HepG2 (cell line): ENCODE measurements around the gene ZC3H4. TPM values are rescaled to one million over a fixed set of nuclear protein-coding genes. Genes with fewer than 3 reads are reported as not detected.

ENCODE experiments used
- AGO2 ChIP-seq: fragments of 200-400 bp; formaldehyde crosslinking; optimal IDR thresholded peaks from 2 replicates; pipeline ENCODE3; 2017; ENCODE audit warnings: mild to moderate bottlenecking, low read depth, low read length, moderate library complexity
- ARID3A ChIP-seq: IDR thresholded peaks from 2 replicates; pipeline ENCODE4 v1.6.1; 2012; ENCODE audit warnings: low read depth, low read length, improper control_type of control experiment
- ATAD3A ChIP-seq: sonication (generic); formaldehyde crosslinking; IDR thresholded peaks from 2 replicates; pipeline ENCODE4 v1.4.0; 2020; ENCODE audit warnings: missing genetic modification reagents
- CBX5 ChIP-seq: sonication (generic); formaldehyde crosslinking; IDR thresholded peaks from 2 replicates; pipeline ENCODE4 v1.4.0; 2020; ENCODE audit warnings: missing genetic modification reagents, borderline replicate concordance
- FOXP1 ChIP-seq, 2 experiments: fragments of 450-650 bp in 1 of 2; IDR thresholded peaks; 2 replicates each; pipeline ENCODE4 v1.6.1; 2017 to 2018; ENCODE audit warnings: antibody characterized with exemption in 1 of 2
- NCOA2 ChIP-seq: sonication (generic); formaldehyde crosslinking; IDR thresholded peaks from 2 replicates; pipeline ENCODE4 v1.8.0; 2022; ENCODE audit warnings: inconsistent platforms
- NCOR1 ChIP-seq: fragments of 200-600 bp; sonication (generic); IDR thresholded peaks from 2 replicates; pipeline ENCODE4 v1.7.0; 2017; ENCODE audit warnings: antibody characterized with exemption, low read length, borderline replicate concordance
- PHF5A ChIP-seq: IDR thresholded peaks from one replicate; pipeline ENCODE4 v1.6.1; 2018; ENCODE audit warnings: low read depth, missing genetic modification reagents; ENCODE audit not compliant: unreplicated experiment
- RBAK ChIP-seq: sonication (generic); formaldehyde crosslinking; IDR thresholded peaks from 2 replicates; pipeline ENCODE4 v1.5.1; 2020; ENCODE audit warnings: mild to moderate bottlenecking, missing genetic modification reagents
- RORA ChIP-seq: sonication (generic); formaldehyde crosslinking; IDR thresholded peaks from 2 replicates; pipeline ENCODE4 v1.5.0; 2020; ENCODE audit warnings: mild to moderate bottlenecking, missing genetic modification reagents, moderate library complexity
- STAG1 ChIP-seq: sonication (generic); formaldehyde crosslinking; IDR thresholded peaks from 2 replicates; pipeline ENCODE4 v1.4.0; 2020; ENCODE audit warnings: missing genetic modification reagents
- TSC22D2 ChIP-seq: sonication (generic); formaldehyde crosslinking; IDR thresholded peaks from 2 replicates; pipeline ENCODE4 v1.5.1; 2020; ENCODE audit warnings: missing genetic modification reagents, mild to moderate bottlenecking, borderline replicate concordance
- ZKSCAN8 ChIP-seq: IDR thresholded peaks from 2 replicates; pipeline ENCODE4 v1.6.1; 2016; ENCODE audit warnings: borderline replicate concordance, missing genetic modification reagents, missing compliant biosample characterization
- ZNF235 ChIP-seq: sonication (generic); formaldehyde crosslinking; IDR thresholded peaks from 2 replicates; pipeline ENCODE4 v1.8.1; 2023; ENCODE audit warnings: mild to moderate bottlenecking, missing genetic modification reagents, borderline replicate concordance
- ZNF329 ChIP-seq: sonication (generic); formaldehyde crosslinking; IDR thresholded peaks from 2 replicates; pipeline ENCODE4 v1.9.0; 2021; ENCODE audit warnings: low read depth, mild to moderate bottlenecking, missing genetic modification reagents
- ZNF383 ChIP-seq: sonication (generic); formaldehyde crosslinking; IDR thresholded peaks from 2 replicates; pipeline ENCODE4 v1.4.0; 2020; ENCODE audit warnings: missing genetic modification reagents, mild to moderate bottlenecking, borderline replicate concordance
- polyA plus RNA-seq, 8 experiments: library from polyadenylated mRNA; depleted of rRNA in 3 of 8; stranded (reverse) in 7 of 8; unstranded in 1 of 8; fragments of >200 nt; fragmentation: Illumina TruSeq in 4 of 8; extraction: Trizol in 4 of 8; gene quantifications; 2 replicates each; pipeline versions ENCODE4 v1.2.1 to v1.2.3, GENCODE V29; 2011 to 2016; ENCODE audit warnings: low read depth in 4 of 8, missing spikeins in 1 of 8, mixed read lengths in 1 of 8; ENCODE audit not compliant: insufficient read depth in 1 of 8
- total RNA-seq, 5 experiments: library from RNA; depleted of rRNA; stranded (reverse); fragments of >200 nt; fragmentation: Illumina TruSeq; extraction: Trizol; gene quantifications; 2 replicates each; pipeline ENCODE4 v1.2.3, GENCODE V29; 2016; ENCODE audit warnings: low read depth in 1 of 5
- TF ChIP-seq, protein P1 (sequence below): IDR thresholded peaks from 2 replicates; pipeline ENCODE4 v1.6.1; 2016
- TF ChIP-seq, protein P2 (sequence below): sonication (generic); formaldehyde crosslinking; conservative IDR thresholded peaks from 2 replicates; pipeline ENCODE4 v1.8.0; 2022; ENCODE audit warnings: low read depth, missing genetic modification reagents

ZC3H4 gene
- total and polyA plus RNA-seq, 2 of the 13 experiments (the other 11 are each of a cell fraction or from before 2014, with no cell fraction given), result 1.8 to 10.7 TPM

DNA sequence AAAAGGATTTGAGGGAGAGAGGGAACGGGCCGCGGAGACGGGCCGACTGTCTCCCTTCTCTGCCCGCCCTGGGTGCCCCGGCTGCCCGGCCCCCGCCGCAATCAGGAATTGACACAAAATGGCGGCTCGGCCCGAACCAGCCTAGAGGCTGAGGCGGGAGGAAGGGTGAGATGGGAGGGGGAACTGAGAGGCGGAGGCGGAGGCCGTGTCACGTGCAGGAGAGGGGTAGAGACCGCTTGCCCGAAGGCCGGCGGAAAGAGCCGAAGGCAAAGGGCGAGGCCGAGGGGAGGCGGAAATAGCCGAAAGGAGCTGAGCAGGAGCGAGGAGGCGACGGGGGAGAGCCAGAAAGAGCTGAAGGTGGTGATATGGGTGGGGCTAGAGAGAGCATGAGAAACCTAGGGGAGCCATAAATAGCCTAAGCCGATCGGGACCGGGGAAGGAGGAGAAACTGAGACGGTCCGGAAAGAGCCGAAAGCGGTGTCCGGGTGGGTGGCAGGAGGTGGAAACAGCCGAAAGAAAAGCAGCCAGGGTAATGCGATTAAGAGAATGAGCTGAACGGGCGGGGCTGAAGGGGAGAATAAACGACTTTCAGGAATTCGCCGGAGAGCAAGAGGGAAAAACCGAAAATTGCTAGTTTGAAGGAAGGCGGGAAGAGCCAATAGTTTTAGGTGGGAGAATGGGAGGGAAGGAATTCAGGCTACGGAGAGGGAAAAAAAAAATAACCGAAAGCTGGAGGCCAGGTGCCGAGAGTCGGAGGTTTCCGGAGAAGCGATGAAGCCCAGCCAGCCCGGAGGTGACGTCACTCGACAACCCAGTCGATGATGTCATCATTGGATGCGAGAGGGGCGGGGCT is at the start of gene ZC3H4 (continued):
- TF ChIP-seq RBAK (CRISPR knock-in tag), result no peak; the same call in 1 of the 2 replicates
- no peak for TF ChIP-seq ARID3A
- TF ChIP-seq NCOA2 (CRISPR knock-in tag), result 0 out of 2 replicates have a peak, but pooled peaks have one; percentile 9
- TF ChIP-seq AGO2, result peak; percentile 97
- no peak for TF ChIP-seq ZNF383 (CRISPR knock-in tag)
- TF ChIP-seq FOXP1 (IDR thresholded peaks at IDR 0.05), result no peak
- TF ChIP-seq FOXP1 (CRISPR knock-in tag; IDR thresholded peaks at IDR 0.05), result no peak
- no peak; the same call in 1 of the 2 replicates for TF ChIP-seq ZNF329 (CRISPR knock-in tag)
- TF ChIP-seq ZNF235, result peak; percentile 92
- TF ChIP-seq ATAD3A (CRISPR knock-in tag), result no peak
- TF ChIP-seq TSC22D2, result 0 out of 2 replicates have a peak, but pooled peaks have one; percentile 73
- no peak for TF ChIP-seq NCOR1
- TF ChIP-seq STAG1 (CRISPR knock-in tag), result no peak
- TF ChIP-seq RORA (CRISPR knock-in tag), result no peak
- TF ChIP-seq, protein P1, sequence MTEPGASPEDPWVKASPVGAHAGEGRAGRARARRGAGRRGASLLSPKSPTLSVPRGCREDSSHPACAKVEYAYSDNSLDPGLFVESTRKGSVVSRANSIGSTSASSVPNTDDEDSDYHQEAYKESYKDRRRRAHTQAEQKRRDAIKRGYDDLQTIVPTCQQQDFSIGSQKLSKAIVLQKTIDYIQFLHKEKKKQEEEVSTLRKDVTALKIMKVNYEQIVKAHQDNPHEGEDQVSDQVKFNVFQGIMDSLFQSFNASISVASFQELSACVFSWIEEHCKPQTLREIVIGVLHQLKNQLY (CRISPR knock-in tag), result peak; percentile 76
- TF ChIP-seq, protein P2, sequence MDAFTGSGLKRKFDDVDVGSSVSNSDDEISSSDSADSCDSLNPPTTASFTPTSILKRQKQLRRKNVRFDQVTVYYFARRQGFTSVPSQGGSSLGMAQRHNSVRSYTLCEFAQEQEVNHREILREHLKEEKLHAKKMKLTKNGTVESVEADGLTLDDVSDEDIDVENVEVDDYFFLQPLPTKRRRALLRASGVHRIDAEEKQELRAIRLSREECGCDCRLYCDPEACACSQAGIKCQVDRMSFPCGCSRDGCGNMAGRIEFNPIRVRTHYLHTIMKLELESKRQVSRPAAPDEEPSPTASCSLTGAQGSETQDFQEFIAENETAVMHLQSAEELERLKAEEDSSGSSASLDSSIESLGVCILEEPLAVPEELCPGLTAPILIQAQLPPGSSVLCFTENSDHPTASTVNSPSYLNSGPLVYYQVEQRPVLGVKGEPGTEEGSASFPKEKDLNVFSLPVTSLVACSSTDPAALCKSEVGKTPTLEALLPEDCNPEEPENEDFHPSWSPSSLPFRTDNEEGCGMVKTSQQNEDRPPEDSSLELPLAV (CRISPR knock-in tag), result no peak
- no peak for TF ChIP-seq PHF5A (CRISPR knock-in tag)
- peak; percentile 82; the same call in 1 of the 2 replicates for TF ChIP-seq ZKSCAN8 (CRISPR knock-in tag)
- TF ChIP-seq CBX5, result peak; percentile 44; the same call in 1 of the 2 replicates
